LNCaP clone FGC (cell line): Measurements from ENCODE around the gene RNF145.

ENCODE experiments used
- DNase-seq: peaks from one replicate; pipeline ENCODE4 v3.0.0-alpha.2; 2011; ENCODE audit warnings: low read depth
- H3K4me3 ChIP-seq: 2 replicates; pipeline ENCODE4 v1.5.1; 2011; ENCODE audit warnings: mild to moderate bottlenecking, low read depth, low read length, control low read depth
- TF ChIP-seq, protein P1 (sequence below): IDR thresholded peaks from 2 replicates; pipeline ENCODE4 v1.5.1; 2012; ENCODE audit warnings: mild to moderate bottlenecking; ENCODE audit not compliant: control insufficient read depth, insufficient read depth; ENCODE audit errors: extremely low read depth

Gene RNF145

DNA sequence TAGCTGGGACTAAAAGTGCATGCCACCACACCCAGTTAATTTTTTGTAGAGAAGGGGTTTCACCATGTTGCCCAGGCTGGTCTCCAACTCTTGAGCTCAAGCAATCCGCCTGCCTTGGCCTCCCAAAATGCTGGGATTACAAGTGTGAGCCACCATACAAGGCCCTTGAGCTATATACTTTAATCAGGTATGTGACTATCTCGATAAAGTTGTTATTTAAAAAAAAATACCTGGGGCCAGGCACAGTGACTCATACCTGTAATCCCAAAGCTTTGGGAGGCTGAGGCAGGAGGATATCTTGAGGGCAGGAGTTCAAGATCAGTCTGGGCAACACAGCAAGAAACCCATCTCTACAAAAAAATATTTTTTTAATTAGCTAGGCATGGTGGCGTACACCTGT, 19.2 kb downstream of the RNF145 start:
- no peak for DNase-seq
- TF ChIP-seq, protein P1, sequence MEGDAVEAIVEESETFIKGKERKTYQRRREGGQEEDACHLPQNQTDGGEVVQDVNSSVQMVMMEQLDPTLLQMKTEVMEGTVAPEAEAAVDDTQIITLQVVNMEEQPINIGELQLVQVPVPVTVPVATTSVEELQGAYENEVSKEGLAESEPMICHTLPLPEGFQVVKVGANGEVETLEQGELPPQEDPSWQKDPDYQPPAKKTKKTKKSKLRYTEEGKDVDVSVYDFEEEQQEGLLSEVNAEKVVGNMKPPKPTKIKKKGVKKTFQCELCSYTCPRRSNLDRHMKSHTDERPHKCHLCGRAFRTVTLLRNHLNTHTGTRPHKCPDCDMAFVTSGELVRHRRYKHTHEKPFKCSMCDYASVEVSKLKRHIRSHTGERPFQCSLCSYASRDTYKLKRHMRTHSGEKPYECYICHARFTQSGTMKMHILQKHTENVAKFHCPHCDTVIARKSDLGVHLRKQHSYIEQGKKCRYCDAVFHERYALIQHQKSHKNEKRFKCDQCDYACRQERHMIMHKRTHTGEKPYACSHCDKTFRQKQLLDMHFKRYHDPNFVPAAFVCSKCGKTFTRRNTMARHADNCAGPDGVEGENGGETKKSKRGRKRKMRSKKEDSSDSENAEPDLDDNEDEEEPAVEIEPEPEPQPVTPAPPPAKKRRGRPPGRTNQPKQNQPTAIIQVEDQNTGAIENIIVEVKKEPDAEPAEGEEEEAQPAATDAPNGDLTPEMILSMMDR = no peak
- H3K4me3 ChIP-seq = no peak overlapping the region; the same call in 1 of the 2 replicates

DNA sequence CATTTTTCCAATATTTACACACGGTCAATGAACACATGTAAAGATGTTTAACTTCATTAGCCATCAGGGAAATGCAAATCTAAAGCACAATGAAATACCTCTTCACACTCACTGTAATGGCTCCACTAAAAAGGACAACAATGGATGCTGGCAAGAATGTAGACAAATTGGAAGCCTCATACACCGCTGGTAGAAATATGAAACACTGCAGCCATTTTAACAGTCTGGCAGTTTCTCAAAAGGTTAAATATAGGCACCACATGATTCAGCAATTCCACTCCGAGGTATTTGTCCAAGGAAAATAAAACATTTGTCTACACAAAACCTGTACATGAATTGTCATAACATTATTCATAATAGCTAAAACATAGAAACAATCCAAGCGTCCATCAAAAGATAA, 20.0 kb downstream of the RNF145 start:
- TF ChIP-seq, protein P1 = no peak
- peak; percentile 98 for DNase-seq
- no peak overlapping the region for H3K4me3 ChIP-seq

DNA sequence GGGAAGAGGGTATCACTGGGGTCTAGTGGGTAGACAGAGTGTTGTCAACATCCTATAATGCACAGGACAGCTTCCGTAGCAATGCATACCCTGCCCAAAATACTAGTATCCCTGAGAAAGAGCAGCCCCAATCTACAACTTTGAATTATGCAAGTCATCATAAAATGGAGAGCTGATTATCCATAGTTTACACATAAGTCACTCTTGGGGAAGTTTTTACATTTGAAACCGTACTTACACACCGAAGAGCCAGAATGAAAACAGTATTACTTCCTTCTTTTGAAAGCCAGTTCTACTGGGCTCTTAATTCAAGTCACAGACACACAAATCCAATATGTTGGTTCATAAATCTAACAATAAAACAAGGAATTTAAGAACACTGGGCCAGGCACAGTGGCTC, 21.6 kb downstream of the RNF145 start:
- no peak overlapping the region for H3K4me3 ChIP-seq
- no peak for DNase-seq
- TF ChIP-seq, protein P1 = no peak

DNA sequence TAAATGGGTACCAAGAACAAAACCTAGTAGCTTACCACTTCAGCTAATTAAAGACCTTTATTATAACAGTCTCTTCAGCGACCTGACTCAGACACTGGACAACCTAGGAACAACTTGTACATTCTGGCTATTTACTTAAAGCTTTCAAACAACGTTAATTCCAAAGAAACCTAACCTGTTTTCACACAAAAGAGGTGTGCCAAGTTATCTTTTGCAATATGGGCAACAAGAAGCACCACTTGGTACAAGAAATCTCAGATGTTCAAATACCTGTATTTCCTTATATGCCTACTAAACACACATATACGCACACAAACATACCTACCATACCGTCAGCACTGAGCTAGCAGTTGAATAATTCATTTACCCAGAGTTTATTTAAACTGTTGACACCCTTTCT, 23.0 kb downstream of the RNF145 start:
- TF ChIP-seq, protein P1 = no peak
- DNase-seq = peak; percentile 99
- peak overlapping the region; percentile 34 for H3K4me3 ChIP-seq

DNA sequence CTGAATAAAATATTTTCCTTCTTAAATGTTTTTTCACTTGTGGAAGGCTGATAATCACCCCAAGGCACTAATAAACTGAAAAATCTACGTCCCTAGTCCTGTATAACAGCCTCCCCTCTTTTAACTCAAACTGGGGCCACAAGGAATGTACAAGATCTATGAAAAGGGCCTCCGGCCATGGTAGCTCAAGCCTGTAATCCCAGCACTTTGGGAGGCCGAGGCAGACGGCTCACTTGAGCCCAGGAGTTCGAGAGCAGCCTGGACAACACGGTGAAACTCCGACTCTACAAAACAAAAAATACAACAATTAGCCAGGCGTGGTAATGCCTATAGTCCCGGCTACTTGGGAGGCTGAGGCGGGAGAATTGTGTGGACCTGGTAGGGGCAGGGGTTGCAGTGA, 23.6 kb downstream of the RNF145 start:
- H3K4me3 ChIP-seq = peak overlapping the region; percentile 34
- TF ChIP-seq, protein P1 = no peak
- DNase-seq = no peak

DNA sequence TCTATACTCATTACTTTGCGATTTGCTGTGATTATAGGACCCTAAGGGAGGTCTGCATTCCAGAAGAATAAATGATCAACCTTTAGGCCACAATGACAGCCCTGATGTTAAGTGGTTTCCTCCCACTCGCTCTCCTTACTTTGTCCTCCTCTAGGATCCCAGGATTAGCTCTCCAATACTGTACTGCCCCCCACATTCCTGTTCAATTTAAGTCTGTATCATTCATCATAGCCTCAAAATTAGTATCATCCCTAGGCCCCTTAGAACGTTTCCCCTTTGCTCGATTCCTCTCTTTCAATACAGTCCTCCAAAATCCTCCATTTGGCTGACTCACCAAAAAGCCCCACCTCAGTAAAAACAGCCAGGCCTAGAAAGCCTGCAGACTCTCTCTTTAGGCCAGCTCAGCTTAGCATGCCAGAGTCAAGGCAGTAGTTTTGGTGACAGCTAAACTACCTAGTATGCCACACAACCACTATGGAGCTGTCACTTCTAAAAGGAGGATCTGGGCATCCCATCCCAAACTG, 24.4 kb downstream of the RNF145 start:
- DNase-seq = no peak
- H3K4me3 ChIP-seq = no peak overlapping the region
- TF ChIP-seq, protein P1 = no peak

DNA sequence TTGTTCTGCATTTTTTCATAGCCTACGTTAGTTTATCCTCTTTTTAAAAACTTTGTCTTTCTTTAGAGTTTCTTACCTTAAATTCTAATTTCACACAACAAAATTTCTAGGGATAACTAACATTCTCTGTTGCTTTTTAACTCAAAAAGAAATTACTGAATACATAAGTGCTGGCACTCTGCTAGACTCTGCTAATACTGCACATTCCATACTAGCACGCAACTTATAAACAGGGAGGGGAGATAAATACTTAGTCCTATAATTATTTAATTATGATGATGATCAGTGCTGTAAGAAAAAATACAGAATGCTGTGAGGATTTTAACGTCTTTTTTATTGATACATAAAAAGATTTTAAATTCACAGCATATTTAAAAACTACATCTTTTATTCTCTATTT, 25.1 kb downstream of the RNF145 start:
- DNase-seq = no peak
- no peak overlapping the region for H3K4me3 ChIP-seq
- TF ChIP-seq, protein P1 = no peak
